WTC11 (cell line): ENCODE measurements around the gene FOXP1.

Experiments
- CREB1 ChIP-seq: sonication (generic); formaldehyde crosslinking; IDR thresholded peaks from 2 replicates; pipeline ENCODE4 v1.8.0; 2023; ENCODE audit warnings: mild to moderate bottlenecking, missing genetic modification reagents
- MAX ChIP-seq: sonication (generic); formaldehyde crosslinking; IDR thresholded peaks from 2 replicates; pipeline ENCODE4 v1.8.0; 2022; ENCODE audit warnings: mild to moderate bottlenecking, missing genetic modification reagents
- NFATC4 ChIP-seq: fragments of 250-450 bp; sonication (Bioruptor Pico); IDR thresholded peaks from 2 replicates; pipeline ENCODE4 v1.9.0; 2021; ENCODE audit warnings: mild to moderate bottlenecking
- SMAD3 ChIP-seq: sonication (generic); formaldehyde crosslinking; IDR thresholded peaks from 2 replicates; pipeline ENCODE4 v1.8.0; 2022; ENCODE audit warnings: missing genetic modification reagents, mild to moderate bottlenecking, borderline replicate concordance
- TF ChIP-seq, protein P1 (sequence below): fragments of 200-600 bp; IDR thresholded peaks from 2 replicates; pipeline ENCODE4 v1.8.0; 2022; ENCODE audit warnings: antibody characterized with exemption
- TF ChIP-seq, protein P2 (sequence below): fragments of 250-450 bp; sonication (Bioruptor Pico); IDR thresholded peaks from 2 replicates; pipeline ENCODE4 v2.1.2; 2022; ENCODE audit warnings: mild to moderate bottlenecking, moderate library complexity

DNA sequence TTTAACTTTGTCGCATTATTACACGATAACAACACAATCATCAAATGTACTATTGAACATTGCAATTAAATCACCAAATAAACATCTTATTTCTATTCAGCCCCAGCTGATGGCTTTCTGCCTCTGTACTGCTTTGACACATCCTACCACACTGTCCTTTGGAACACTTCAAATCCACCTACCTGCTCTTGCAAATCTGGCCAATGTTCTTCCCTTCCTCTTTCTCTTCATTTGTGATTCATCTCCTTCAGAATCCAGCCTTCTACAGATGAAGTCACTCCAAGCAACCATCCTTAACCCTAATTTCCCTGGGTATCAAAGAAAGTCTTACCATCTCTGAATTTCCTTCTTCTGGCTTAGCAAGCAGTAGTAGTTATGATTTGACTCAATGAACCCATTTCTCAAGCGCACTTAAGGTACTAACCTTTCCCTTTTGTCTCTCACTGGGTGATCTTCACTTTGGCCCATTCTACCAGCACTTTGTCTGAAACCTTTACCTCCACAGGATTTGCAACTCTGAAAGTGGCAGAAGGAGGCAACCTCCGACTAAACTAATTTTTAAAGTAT lies 502.9 kb downstream of the FOXP1 start:
- TF ChIP-seq CREB1 (no peak), MAX (no peak), NFATC4 (CRISPR knock-in tag) (no peak), SMAD3 (CRISPR knock-in tag) (no peak)
- TF ChIP-seq, protein P1, sequence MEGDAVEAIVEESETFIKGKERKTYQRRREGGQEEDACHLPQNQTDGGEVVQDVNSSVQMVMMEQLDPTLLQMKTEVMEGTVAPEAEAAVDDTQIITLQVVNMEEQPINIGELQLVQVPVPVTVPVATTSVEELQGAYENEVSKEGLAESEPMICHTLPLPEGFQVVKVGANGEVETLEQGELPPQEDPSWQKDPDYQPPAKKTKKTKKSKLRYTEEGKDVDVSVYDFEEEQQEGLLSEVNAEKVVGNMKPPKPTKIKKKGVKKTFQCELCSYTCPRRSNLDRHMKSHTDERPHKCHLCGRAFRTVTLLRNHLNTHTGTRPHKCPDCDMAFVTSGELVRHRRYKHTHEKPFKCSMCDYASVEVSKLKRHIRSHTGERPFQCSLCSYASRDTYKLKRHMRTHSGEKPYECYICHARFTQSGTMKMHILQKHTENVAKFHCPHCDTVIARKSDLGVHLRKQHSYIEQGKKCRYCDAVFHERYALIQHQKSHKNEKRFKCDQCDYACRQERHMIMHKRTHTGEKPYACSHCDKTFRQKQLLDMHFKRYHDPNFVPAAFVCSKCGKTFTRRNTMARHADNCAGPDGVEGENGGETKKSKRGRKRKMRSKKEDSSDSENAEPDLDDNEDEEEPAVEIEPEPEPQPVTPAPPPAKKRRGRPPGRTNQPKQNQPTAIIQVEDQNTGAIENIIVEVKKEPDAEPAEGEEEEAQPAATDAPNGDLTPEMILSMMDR, result no peak
- TF ChIP-seq, protein P2, sequence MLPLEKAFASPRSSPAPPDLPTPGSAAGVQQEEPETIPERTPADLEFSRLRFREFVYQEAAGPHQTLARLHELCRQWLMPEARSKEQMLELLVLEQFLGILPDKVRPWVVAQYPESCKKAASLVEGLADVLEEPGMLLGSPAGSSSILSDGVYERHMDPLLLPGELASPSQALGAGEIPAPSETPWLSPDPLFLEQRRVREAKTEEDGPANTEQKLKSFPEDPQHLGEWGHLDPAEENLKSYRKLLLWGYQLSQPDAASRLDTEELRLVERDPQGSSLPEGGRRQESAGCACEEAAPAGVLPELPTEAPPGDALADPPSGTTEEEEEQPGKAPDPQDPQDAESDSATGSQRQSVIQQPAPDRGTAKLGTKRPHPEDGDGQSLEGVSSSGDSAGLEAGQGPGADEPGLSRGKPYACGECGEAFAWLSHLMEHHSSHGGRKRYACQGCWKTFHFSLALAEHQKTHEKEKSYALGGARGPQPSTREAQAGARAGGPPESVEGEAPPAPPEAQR (CRISPR knock-in tag), result no peak
